Suprapubic skin (tissue), 4 donors: ENCODE results near the gene ABRACL. TPM values are rescaled to one million over a fixed set of nuclear protein-coding genes. Genes with fewer than 3 reads are reported as not detected.
A peak's percentile ranks its signal among the peaks of the same experiment; 100 is the strongest.
"Not testable (repeated sequence)": the region's sequence is repeated elsewhere in the genome, so short reads cannot be mapped to it uniquely, and the experiment has no call there.

ENCODE experiments used
- DNase-seq, 2 donors: peaks; one replicate each; pipeline ENCODE4 v3.0.0-alpha.2; 2019; ENCODE audit warnings: low spot score in 2 of 2
- H3K27ac ChIP-seq: fragments of 200-600 bp; sonication (generic); one replicate; pipeline ENCODE4 v1.5.1; 2019
- H3K27me3 ChIP-seq: fragments of 200-600 bp; sonication (generic); one replicate; pipeline ENCODE4 v1.5.1; 2019
- H3K36me3 ChIP-seq: fragments of 200-600 bp; sonication (generic); one replicate; pipeline ENCODE4 v1.5.1; 2019
- H3K4me1 ChIP-seq: fragments of 200-600 bp; sonication (generic); one replicate; pipeline ENCODE4 v1.5.1; 2019
- H3K4me3 ChIP-seq: fragments of 200-600 bp; sonication (generic); one replicate; pipeline ENCODE4 v1.5.1; 2019; ENCODE audit warnings: mild to moderate bottlenecking
- H3K9me3 ChIP-seq: fragments of 200-600 bp; sonication (generic); one replicate; pipeline ENCODE4 v1.5.1; 2019
- CTCF ChIP-seq, 2 donors: fragments of 200-600 bp in 1 of 2; fragments of 450-650 bp in 1 of 2; sonication (generic) in 1 of 2; IDR thresholded peaks; one replicate each; pipeline ENCODE4 v1.5.1; 2016 to 2019; ENCODE audit warnings: antibody characterized with exemption in 2 of 2, mild to moderate bottlenecking in 1 of 2, moderate library complexity in 1 of 2
- EP300 ChIP-seq: sonication (generic); formaldehyde crosslinking; IDR thresholded peaks from one replicate; pipeline ENCODE4 v1.6.1; 2017; ENCODE audit warnings: antibody characterized with exemption
- POLR2A ChIP-seq, 2 donors: fragments of 450-650 bp; IDR thresholded peaks; one replicate each; pipeline ENCODE4 v1.6.1; 2017; ENCODE audit warnings: antibody characterized with exemption in 2 of 2, mild to moderate bottlenecking in 2 of 2, moderate library complexity in 2 of 2
- POLR2AphosphoS5 ChIP-seq, 3 donors: sonication (generic); formaldehyde crosslinking; IDR thresholded peaks; one replicate each; pipeline ENCODE4 v1.6.1; 2017; ENCODE audit warnings: antibody characterized with exemption in 3 of 3
- WGBS: methylation state at CpG from one replicate; pipeline ENCODE4 v1.1.5; 2018; 5-methylcytosine and 5-hydroxymethylcytosine counted together
- total RNA-seq, 4 donors: library from RNA; depleted of rRNA; stranded (reverse); fragments of >200 nt; gene quantifications; one replicate each; pipeline ENCODE4 v1.1.0, GENCODE V29; 2016

Gene ABRACL
- total RNA-seq, 4 donors from 2014 or later, result 12.0 to 25.0 (median 16.0) TPM

DNA sequence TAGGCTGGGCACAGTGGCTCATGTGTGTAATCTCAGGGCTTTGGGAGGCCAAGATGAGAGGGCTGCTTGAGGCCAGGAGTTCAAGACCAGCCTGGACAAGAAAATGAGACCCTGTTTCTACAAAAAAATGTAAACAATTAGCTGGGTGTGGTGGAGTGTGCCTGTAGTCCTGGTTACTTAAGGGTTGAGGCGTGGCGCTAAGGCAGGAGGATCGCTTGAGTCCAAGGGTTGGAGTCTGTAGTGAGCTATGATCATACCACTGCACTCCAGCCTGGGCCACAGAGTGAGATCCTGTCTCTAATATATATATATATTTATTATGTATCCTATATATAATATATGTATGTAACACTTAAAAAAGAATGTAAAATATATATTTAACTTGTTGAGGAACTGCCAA is 7.9 kb upstream of the ABRACL start:
- no peaks in the 10 kb centered on the region for H3K9me3 ChIP-seq
- WGBS, result 96% methylated on average over 3 of the region's 3 CpGs

DNA sequence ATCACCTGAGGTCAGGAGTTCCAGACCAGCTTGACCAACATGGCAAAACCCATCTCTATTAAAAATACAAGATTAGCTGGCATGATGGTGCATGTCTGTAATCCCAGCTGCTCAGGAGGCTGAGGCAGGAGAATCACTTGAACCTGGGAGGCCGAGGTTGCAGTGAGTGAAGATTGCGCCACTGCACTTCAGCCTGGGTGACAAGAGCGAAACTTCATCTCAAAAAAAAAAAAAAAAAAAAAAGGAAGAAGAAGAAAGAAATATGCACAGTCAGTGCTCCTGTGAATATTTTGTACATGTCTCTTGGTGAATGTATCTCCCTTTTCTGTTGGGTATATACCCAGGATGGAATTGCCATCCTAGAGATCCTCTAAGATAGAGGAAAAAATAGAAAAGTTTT is 3.1 kb upstream of the ABRACL start:
- H3K36me3 ChIP-seq, H3K27ac ChIP-seq, H3K27me3 ChIP-seq, H3K4me3 ChIP-seq, H3K9me3 ChIP-seq, DNase-seq: not testable (repeated sequence)
- WGBS, result 87% methylated on average over 3 of the region's 3 CpGs
- peaks cover 17% of the 10 kb centered on the region for H3K4me1 ChIP-seq

More for the DNA sequence above, 7.9 kb upstream of the ABRACL start:
- Histone ChIP-seq H3K27ac (no peak overlapping the region), H3K27me3 (no peaks in the 10 kb centered on the region), H3K4me3 (no peak overlapping the region), H3K4me1 (no peaks in the 10 kb centered on the region), H3K36me3 (no peaks in the 10 kb centered on the region)
- DNase-seq, result no peak
- TF ChIP-seq CTCF (IDR thresholded peaks at IDR 0.05), result no peak
- TF ChIP-seq POLR2A (IDR thresholded peaks at IDR 0.05), result no peak
- TF ChIP-seq POLR2AphosphoS5 (IDR thresholded peaks at IDR 0.05), result no peak
- no peak for TF ChIP-seq EP300

DNA sequence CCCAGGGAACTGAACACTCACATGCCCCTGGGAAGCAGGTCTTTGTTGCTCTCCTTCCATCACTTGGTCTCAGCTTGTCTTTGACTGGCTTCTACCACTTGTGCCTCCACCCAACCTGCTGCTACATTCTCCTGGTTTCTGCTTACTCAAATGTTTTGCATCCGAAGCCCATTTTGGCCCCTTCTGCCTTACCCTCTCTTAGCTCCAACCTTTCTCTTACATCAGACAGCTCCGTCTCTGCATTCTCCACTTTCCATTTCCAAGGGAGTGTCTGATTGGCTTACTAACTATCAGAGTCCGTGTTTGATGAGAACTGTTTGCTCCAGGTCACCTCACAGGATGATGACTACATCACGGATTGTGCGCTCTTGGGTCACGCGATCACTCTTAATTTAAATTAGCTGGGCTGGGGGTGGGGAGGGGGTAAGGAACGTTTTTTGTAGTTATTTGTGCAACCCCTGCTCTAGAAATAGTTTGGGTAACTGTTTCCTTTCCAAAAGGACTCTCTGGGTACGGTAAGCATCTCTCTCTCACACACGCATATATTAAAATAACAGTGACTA is 844 bp upstream of the ABRACL start:
- Histone ChIP-seq H3K27me3 (no peaks in the 10 kb centered on the region), H3K36me3 (no peaks in the 10 kb centered on the region), H3K27ac (peak overlapping the region; percentile 79), H3K4me3 (peak overlapping the region; percentile 94), H3K9me3 (no peaks in the 10 kb centered on the region), H3K4me1 (peaks cover 24% of the 10 kb centered on the region)
- DNase-seq, result no peak
- WGBS, result 25% methylated on average over 10 of the region's 10 CpGs
- TF ChIP-seq CTCF (IDR thresholded peaks at IDR 0.05) (no peak), POLR2A (IDR thresholded peaks at IDR 0.05) (no peak), EP300 (no peak), POLR2AphosphoS5 (IDR thresholded peaks at IDR 0.05) (no peak)

GRCh38 chr6:139028215-139028657 is 309 bp upstream of the ABRACL start:
- Histone ChIP-seq H3K27me3 (no peaks in the 10 kb centered on the region), H3K9me3 (no peaks in the 10 kb centered on the region), H3K4me3 (peak overlapping the region; percentile 94), H3K36me3 (no peaks in the 10 kb centered on the region), H3K4me1 (peaks cover 24% of the 10 kb centered on the region), H3K27ac (peak overlapping the region; percentile 79)
- WGBS, result under 1% methylated on average over 14 of the region's 14 CpGs
- TF ChIP-seq POLR2A (IDR thresholded peaks at IDR 0.05) (no peak), POLR2AphosphoS5 (IDR thresholded peaks at IDR 0.05) (no peak), EP300 (no peak), CTCF (IDR thresholded peaks at IDR 0.05) (no peak)
- no peak for DNase-seq

GRCh38 chr6:139029470-139030227 is 1.1 kb downstream of the ABRACL start:
- 12% methylated on average over 17 of the region's 44 CpGs for WGBS
- peaks cover 24% of the 10 kb centered on the region for H3K4me1 ChIP-seq
- H3K36me3 ChIP-seq, result no peaks in the 10 kb centered on the region
- H3K9me3 ChIP-seq, result no peaks in the 10 kb centered on the region
- peak; percentile 74 to 87 for DNase-seq
- peak overlapping the region; percentile 79 for H3K27ac ChIP-seq
- no peaks in the 10 kb centered on the region for H3K27me3 ChIP-seq
- H3K4me3 ChIP-seq, result peak overlapping the region; percentile 94
- TF ChIP-seq EP300, result no peak
- no peak for TF ChIP-seq POLR2AphosphoS5 (IDR thresholded peaks at IDR 0.05)
- TF ChIP-seq POLR2A (IDR thresholded peaks at IDR 0.05), result no peak
- TF ChIP-seq CTCF (IDR thresholded peaks at IDR 0.05), result no peak
